HCT116 (cell line): ENCODE data around the gene NRXN2. TPM values are rescaled to one million over a fixed set of nuclear protein-coding genes. Genes with fewer than 3 reads are reported as not detected.

ENCODE experiments used
- ATAC-seq: fragments of 200-7000 bp; cut with Tn5 transposase; 2 replicates; pipeline ENCODE4 v1.9.1; 2020; ENCODE audit warnings: mild to moderate bottlenecking, moderate library complexity
- BruUV-seq: library from RNA; stranded (reverse); fragments of 400-500 nt; replicated peaks from 2 replicates; lab custom pipeline; 2021; lab: Mats Ljungman, UMichigan
- CTCF ChIA-PET: fragments of 300-600 bp; sonication (Branson Sonifier 250); formaldehyde crosslinking; loops from one replicate; lab custom pipeline; 2021; ENCODE audit warnings: antibody characterized with exemption; lab: Charles Lee
- POLR2A ChIA-PET: fragments of 300-600, 350-600 bp; sonication (Branson Sonifier 250); formaldehyde crosslinking; loops from one replicate; lab custom pipeline; 2021; ENCODE audit warnings: antibody characterized with exemption; lab: Charles Lee
- RAD21 ChIA-PET, 2 experiments: fragments of 300-600 bp; sonication (Branson Sonifier 250); formaldehyde crosslinking; loops; one replicate each; lab custom pipeline; 2023; ENCODE audit warnings: low total read pairs in 2 of 2; ENCODE audit not compliant: uncharacterized antibody in 2 of 2, unreplicated experiment in 2 of 2, low non-redundant PET in 1 of 2; lab: Charles Lee
- DNase-seq: peaks from one replicate; pipeline ENCODE4 v3.0.0-alpha.2; 2010; ENCODE audit warnings: low read depth, low spot score
- H2AFZ ChIP-seq: fragments of 200-600 bp; shearing (Covaris generic), sonication (generic); 2 replicates; pipeline ENCODE4 v1.6.1; 2017; ENCODE audit warnings: low read depth, mixed run types, mixed read lengths, antibody characterized with exemption, low read length; ENCODE audit not compliant: poor library complexity, severe bottlenecking
- H3K27ac ChIP-seq: 2 replicates; pipeline ENCODE4 v1.5.1; 2012; ENCODE audit warnings: low read depth, low read length
- H3K27me3 ChIP-seq: fragments of 200-600 bp; sonication (generic); 2 replicates; pipeline ENCODE4 v1.6.1; 2016; ENCODE audit warnings: mixed run types, low read length, mixed read lengths; ENCODE audit not compliant: insufficient read depth
- H3K36me3 ChIP-seq, 2 experiments: fragments of 200-500 bp in 1 of 2; fragments of 200-600 bp in 1 of 2; sonication (Bioruptor generic) in 1 of 2; sonication (generic) in 1 of 2; 2 replicates each; pipeline versions ENCODE4 v1.5.1 to v1.6.1; 2014 to 2016; ENCODE audit warnings: low read length in 2 of 2, inconsistent platforms in 1 of 2, mixed read lengths in 1 of 2, mixed run types in 1 of 2; ENCODE audit not compliant: insufficient read depth in 2 of 2, control insufficient read depth in 1 of 2
- H3K4me1 ChIP-seq, 2 experiments: fragments of 200-600 bp in 1 of 2; sonication (generic) in 1 of 2; 2 replicates each; pipeline versions ENCODE4 v1.5.1 to v1.6.1; 2012 to 2017; ENCODE audit warnings: low read length in 2 of 2, inconsistent platforms in 1 of 2, mild to moderate bottlenecking in 1 of 2, mixed read lengths in 1 of 2, mixed run types in 1 of 2, moderate library complexity in 1 of 2; ENCODE audit not compliant: insufficient read depth in 2 of 2, control insufficient read depth in 1 of 2
- H3K4me2 ChIP-seq: fragments of 200-600 bp; sonication (generic); 2 replicates; pipeline ENCODE4 v1.6.1; 2017; ENCODE audit warnings: mixed run types, low read length, mixed read lengths
- H3K4me3 ChIP-seq, 2 experiments: fragments of 200-600 bp in 1 of 2; sonication (generic) in 1 of 2; replicated peaks in 1 of 2; 2 replicates each; pipeline ENCODE4 v1.5.1; 2011 to 2016; ENCODE audit warnings: low read length in 2 of 2, control low read depth in 1 of 2, low read depth in 1 of 2, mild to moderate bottlenecking in 1 of 2, mixed read lengths in 1 of 2, mixed run types in 1 of 2
- H3K79me2 ChIP-seq: fragments of 200-600 bp; sonication (generic); 2 replicates; pipeline ENCODE4 v1.6.1; 2017; ENCODE audit warnings: mild to moderate bottlenecking, mixed run types, low read length, moderate library complexity, mixed read lengths; ENCODE audit not compliant: insufficient read depth
- H3K9ac ChIP-seq: fragments of 200-600 bp; sonication (generic); 2 replicates; pipeline ENCODE4 v1.6.1; 2016; ENCODE audit warnings: low read length, mixed read lengths
- H3K9me2 ChIP-seq: fragments of 200-600 bp; sonication (generic), shearing (Covaris generic); 2 replicates; pipeline ENCODE4 v1.6.1; 2017; ENCODE audit warnings: mixed run types, mild to moderate bottlenecking, moderate library complexity; ENCODE audit not compliant: insufficient read depth
- H3K9me3 ChIP-seq, 2 experiments: fragments of 200-500 bp in 1 of 2; fragments of 200-600 bp in 1 of 2; sonication (Bioruptor generic) in 1 of 2; sonication (generic) in 1 of 2; 2 replicates each; pipeline ENCODE4 v1.6.1; 2014 to 2017; ENCODE audit warnings: low read length in 2 of 2, mixed read lengths in 2 of 2, inconsistent platforms in 1 of 2, low read depth in 1 of 2, mild to moderate bottlenecking in 1 of 2, mixed run types in 1 of 2, moderate library complexity in 1 of 2; ENCODE audit not compliant: control insufficient read depth in 1 of 2, insufficient read depth in 1 of 2
- H4K20me1 ChIP-seq: fragments of 200-600 bp; sonication (generic), shearing (Covaris generic); 2 replicates; pipeline ENCODE4 v1.6.1; 2017; ENCODE audit warnings: mixed run types, mild to moderate bottlenecking, moderate library complexity; ENCODE audit not compliant: insufficient read depth
- CTCF ChIP-seq, 3 experiments: fragments of 200-600 bp in 1 of 3; sonication (generic) in 1 of 3; IDR thresholded peaks in 2 of 3; conservative IDR thresholded peaks in 1 of 3; 2 replicates each; pipeline ENCODE4 v1.5.1; 2012 to 2017; ENCODE audit warnings: low read depth in 2 of 3, low read length in 2 of 3, antibody characterized with exemption in 1 of 3, borderline replicate concordance in 1 of 3, control low read depth in 1 of 3, mild to moderate bottlenecking in 1 of 3, mixed read lengths in 1 of 3, mixed run types in 1 of 3, moderate library complexity in 1 of 3; ENCODE audit not compliant: insufficient read depth in 1 of 3
- EGR1 ChIP-seq: IDR thresholded peaks from 2 replicates; pipeline ENCODE4 v1.6.1; 2012; ENCODE audit warnings: low read depth
- ELF1 ChIP-seq: IDR thresholded peaks from 2 replicates; pipeline ENCODE4 v1.6.1; 2012; ENCODE audit warnings: low read depth, borderline replicate concordance
- EZH2 ChIP-seq: fragments of 200-600 bp; sonication (generic); IDR thresholded peaks from 2 replicates; pipeline ENCODE4 v1.6.1; 2017; ENCODE audit warnings: antibody characterized with exemption, mixed run types
- FOSL1 ChIP-seq: IDR thresholded peaks from 2 replicates; pipeline ENCODE4 v1.6.1; 2012; ENCODE audit warnings: low read depth
- JUND ChIP-seq: IDR thresholded peaks from 2 replicates; pipeline ENCODE4 v1.6.1; 2012
- POLR2A ChIP-seq: IDR thresholded peaks from 2 replicates; pipeline ENCODE4 v1.7.0; 2011; ENCODE audit warnings: borderline replicate concordance; ENCODE audit not compliant: insufficient read depth, insufficient read length; ENCODE audit errors: extremely low read depth
- POLR2AphosphoS5 ChIP-seq: IDR thresholded peaks from 2 replicates; pipeline ENCODE4 v1.6.1; 2011; ENCODE audit warnings: mild to moderate bottlenecking, low read depth, low read length, moderate library complexity
- RAD21 ChIP-seq: IDR thresholded peaks from 2 replicates; pipeline ENCODE4 v1.6.1; 2012; ENCODE audit warnings: low read depth, mild to moderate bottlenecking
- TCF7L2 ChIP-seq: IDR thresholded peaks from 2 replicates; pipeline ENCODE4 v1.7.0; 2011; ENCODE audit warnings: borderline replicate concordance, inconsistent platforms; ENCODE audit not compliant: insufficient read depth, insufficient read length; ENCODE audit errors: extremely low read depth
- ZFX ChIP-seq: fragments of 450-650 bp; IDR thresholded peaks from 2 replicates; pipeline ENCODE4 v1.6.1; 2017
- ZNF274 ChIP-seq: fragments of 200-500 bp; sonication (Bioruptor generic); IDR thresholded peaks from 2 replicates; pipeline ENCODE4 v1.6.1; 2014; ENCODE audit warnings: mild to moderate bottlenecking, low read depth, low read length, inconsistent platforms
- intact Hi-C: fragments of 100-400 bp; cut with micrococcal nuclease; formaldehyde crosslinking; loops from 2 replicates; pipeline ENCODE4 v1.10.0; 2022
- total RNA-seq: library from RNA; stranded (reverse); gene quantifications from one replicate; pipeline ENCODE4 v1.2.1, GENCODE V29; 2021; ENCODE audit not compliant: unreplicated experiment
- TF ChIP-seq, protein P1 (sequence below): IDR thresholded peaks from 2 replicates; pipeline ENCODE4 v1.6.1; 2012
- TF ChIP-seq, protein P2 (sequence below): IDR thresholded peaks from 2 replicates; pipeline ENCODE4 v1.6.1; 2011; ENCODE audit warnings: mild to moderate bottlenecking, low read length, moderate library complexity; ENCODE audit not compliant: insufficient replicate concordance; ENCODE audit errors: extremely low read depth
- TF ChIP-seq, protein P3 (sequence below): IDR thresholded peaks from 2 replicates; pipeline ENCODE4 v1.6.1; 2012; ENCODE audit warnings: low read depth

Gene NRXN2
- total RNA-seq, 1 experiment from 2014 or later = 1.5 TPM

GRCh38 chr11:64739871-64740270 lies 16.9 kb upstream of the NRXN2 start (continued):
- TF ChIP-seq, protein P1, sequence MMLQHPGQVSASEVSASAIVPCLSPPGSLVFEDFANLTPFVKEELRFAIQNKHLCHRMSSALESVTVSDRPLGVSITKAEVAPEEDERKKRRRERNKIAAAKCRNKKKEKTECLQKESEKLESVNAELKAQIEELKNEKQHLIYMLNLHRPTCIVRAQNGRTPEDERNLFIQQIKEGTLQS = no peak
- TF ChIP-seq ELF1 = no peak
- TF ChIP-seq POLR2A = no peak
- TF ChIP-seq RAD21 = no peak
- no peak for TF ChIP-seq ZFX
- TF ChIP-seq TCF7L2 = no peak
- no peak for TF ChIP-seq FOSL1
- TF ChIP-seq, all 23 proteins: peak for 0

- H3K4me1 ChIP-seq = peaks cover 7 to 10% of the 10 kb centered on the region in 2 experiments
- DNase-seq (no peak), ATAC-seq (no peak)
- CTCF ChIA-PET = interaction anchor here (1.2 kb wide), 2 partner anchors 48 to 287 kb away, joined by 3 read pairs; no protein-coding TSS in a partner anchor
- H4K20me1 ChIP-seq = no peaks in the 10 kb centered on the region
- intact Hi-C loops = no loop called here
- no peaks in the 10 kb centered on the region for H3K9me3 ChIP-seq
- H3K9ac ChIP-seq = no peak overlapping the region
- no peaks in the 10 kb centered on the region for H3K27me3 ChIP-seq
- no peak overlapping the region for H3K4me3 ChIP-seq
- no peaks in the 10 kb centered on the region for H3K9me2 ChIP-seq
- TF ChIP-seq, protein P1 = no peak
- TF ChIP-seq FOSL1 (no peak), ZNF274 (no peak), CTCF (IDR thresholded peaks at IDR 0.05 in 2 of 3, conservative IDR thresholded peaks at IDR 0.05 in 1 of 3; ENCODE audit: borderline replicate concordance in 1 of 3, insufficient read depth in 1 of 3, low read depth in 2 of 3, low read length in 2 of 3) (no peak), EZH2 (no peak), EGR1 (no peak), ZFX (no peak), JUND (no peak), POLR2AphosphoS5 (no peak)
- TF ChIP-seq, protein P2, sequence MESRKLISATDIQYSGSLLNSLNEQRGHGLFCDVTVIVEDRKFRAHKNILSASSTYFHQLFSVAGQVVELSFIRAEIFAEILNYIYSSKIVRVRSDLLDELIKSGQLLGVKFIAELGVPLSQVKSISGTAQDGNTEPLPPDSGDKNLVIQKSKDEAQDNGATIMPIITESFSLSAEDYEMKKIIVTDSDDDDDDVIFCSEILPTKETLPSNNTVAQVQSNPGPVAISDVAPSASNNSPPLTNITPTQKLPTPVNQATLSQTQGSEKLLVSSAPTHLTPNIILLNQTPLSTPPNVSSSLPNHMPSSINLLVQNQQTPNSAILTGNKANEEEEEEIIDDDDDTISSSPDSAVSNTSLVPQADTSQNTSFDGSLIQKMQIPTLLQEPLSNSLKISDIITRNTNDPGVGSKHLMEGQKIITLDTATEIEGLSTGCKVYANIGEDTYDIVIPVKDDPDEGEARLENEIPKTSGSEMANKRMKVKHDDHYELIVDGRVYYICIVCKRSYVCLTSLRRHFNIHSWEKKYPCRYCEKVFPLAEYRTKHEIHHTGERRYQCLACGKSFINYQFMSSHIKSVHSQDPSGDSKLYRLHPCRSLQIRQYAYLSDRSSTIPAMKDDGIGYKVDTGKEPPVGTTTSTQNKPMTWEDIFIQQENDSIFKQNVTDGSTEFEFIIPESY = no peak
- TF ChIP-seq, protein P3, sequence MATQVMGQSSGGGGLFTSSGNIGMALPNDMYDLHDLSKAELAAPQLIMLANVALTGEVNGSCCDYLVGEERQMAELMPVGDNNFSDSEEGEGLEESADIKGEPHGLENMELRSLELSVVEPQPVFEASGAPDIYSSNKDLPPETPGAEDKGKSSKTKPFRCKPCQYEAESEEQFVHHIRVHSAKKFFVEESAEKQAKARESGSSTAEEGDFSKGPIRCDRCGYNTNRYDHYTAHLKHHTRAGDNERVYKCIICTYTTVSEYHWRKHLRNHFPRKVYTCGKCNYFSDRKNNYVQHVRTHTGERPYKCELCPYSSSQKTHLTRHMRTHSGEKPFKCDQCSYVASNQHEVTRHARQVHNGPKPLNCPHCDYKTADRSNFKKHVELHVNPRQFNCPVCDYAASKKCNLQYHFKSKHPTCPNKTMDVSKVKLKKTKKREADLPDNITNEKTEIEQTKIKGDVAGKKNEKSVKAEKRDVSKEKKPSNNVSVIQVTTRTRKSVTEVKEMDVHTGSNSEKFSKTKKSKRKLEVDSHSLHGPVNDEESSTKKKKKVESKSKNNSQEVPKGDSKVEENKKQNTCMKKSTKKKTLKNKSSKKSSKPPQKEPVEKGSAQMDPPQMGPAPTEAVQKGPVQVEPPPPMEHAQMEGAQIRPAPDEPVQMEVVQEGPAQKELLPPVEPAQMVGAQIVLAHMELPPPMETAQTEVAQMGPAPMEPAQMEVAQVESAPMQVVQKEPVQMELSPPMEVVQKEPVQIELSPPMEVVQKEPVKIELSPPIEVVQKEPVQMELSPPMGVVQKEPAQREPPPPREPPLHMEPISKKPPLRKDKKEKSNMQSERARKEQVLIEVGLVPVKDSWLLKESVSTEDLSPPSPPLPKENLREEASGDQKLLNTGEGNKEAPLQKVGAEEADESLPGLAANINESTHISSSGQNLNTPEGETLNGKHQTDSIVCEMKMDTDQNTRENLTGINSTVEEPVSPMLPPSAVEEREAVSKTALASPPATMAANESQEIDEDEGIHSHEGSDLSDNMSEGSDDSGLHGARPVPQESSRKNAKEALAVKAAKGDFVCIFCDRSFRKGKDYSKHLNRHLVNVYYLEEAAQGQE = no peak
- TF ChIP-seq, all 23 proteins: peak for 0
- peak overlapping the region; percentile 43 for H3K4me2 ChIP-seq
- H3K36me3 ChIP-seq = no peaks in the 10 kb centered on the region
- no peak overlapping the region for H3K27ac ChIP-seq
- ChIA-PET RAD21 (interaction anchor here in 1 of 2 experiments (0.6 kb wide), 1 partner anchor 84 kb away, joined by 5 read pairs; no protein-coding TSS in a partner anchor), POLR2A (no interaction called here)
- H3K79me2 ChIP-seq = no peaks in the 10 kb centered on the region
- no TSS peak for BruUV-seq
- H2AFZ ChIP-seq = no peak overlapping the region
Measured at GRCh38 chr11:64736654-64737053, 13.7 kb upstream of the NRXN2 start.
